AG20443 (cell line): Measurements from ENCODE around the gene THBS3.
"Not testable (repeated sequence)": the region's sequence is repeated elsewhere in the genome, so short reads cannot be mapped to it uniquely, and the experiment has no call there.

Source experiments
- DNase-seq: peaks from one replicate; pipeline ENCODE4 v3.0.0; 2012; ENCODE audit warnings: low spot score, mixed read lengths

THBS3 gene

DNA sequence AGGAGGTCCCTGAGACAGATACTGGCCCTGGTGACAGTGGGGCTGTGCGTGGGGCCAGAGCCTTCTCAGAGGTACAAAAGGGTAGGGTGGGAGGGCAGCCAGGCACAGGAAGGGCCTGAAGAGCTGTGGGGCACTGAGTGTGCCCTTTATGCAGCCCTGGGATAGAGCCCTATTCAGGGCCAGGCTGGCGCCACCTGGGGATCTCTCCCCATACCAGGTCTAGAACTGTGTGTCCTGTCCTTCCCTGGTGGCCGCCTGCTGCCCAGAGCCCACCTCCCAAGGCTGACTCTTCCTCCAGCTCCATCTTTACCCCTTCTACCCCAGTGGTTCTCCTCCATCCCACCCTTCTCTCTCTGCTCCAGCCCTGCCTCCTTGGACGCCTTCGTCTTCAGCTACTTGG, 25.8 kb upstream of the THBS3 start:
- DNase-seq, result not testable (repeated sequence)

DNA sequence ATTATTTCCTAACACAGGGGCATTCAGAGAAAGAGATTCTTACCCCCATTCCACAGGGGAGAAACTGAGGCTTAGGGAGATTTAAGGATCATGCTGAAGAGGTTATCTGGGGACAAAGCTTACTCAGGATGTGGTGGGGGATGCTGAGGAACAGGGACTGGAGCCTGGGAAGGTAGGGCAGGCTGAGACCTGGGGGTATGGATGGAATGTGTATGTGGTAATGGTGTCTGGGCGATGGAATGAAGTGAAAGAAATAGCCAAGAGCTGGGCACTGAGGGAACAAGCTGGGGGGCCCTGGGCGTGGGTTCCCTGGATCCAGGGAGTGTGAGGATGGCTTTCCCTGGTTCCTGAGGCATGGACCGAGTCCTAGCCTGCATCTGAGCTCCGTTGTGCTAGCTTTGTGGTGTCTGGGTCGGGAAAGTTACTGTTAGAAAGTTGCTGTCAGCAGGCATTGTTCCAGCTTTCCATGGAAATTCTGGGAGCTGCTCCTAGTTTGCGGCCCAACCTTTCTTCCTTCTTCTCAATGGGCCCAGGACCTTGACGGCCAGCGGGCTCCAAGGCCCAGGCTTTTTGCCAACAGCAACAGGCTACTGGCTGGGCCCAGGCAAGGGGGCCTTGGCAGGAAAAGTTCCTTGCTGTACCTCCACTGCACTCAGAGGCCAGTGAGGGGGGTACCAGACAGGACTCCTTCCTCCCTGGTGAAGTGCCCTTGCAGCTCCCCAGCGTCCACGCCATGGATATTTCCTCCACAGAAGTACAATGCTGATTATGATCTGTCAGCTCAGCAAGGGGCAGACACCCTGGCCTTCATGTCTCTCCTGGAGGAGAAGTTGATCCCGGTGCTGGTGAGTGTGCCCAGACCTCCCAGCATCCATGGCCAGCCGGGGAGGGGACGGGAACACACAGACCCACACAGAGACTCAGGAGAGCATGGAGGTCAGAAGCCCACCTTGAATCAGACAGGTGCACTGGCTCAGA, 24.6 kb upstream of the THBS3 start:
- peak; percentile 30 for DNase-seq

DNA sequence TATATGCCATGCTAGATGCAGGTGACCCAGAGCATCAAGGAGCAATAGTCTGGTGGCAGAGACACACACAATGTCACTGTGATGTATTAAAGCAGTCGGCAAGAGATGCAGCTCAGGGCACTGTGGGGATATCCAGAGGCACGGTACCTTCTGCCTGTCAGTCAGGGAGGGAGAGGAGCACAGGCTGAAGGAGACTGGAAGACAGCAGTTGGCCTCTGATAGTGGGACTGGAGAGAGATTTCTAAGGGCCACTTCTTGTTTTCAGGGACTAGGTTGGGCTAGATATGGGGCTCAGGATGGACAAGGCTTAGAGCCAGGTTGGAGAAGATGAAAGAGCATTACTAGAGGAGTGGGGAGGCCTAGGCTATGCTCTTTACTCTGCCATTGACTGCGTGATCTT, 23.6 kb upstream of the THBS3 start:
- DNase-seq, result not testable (repeated sequence)

DNA sequence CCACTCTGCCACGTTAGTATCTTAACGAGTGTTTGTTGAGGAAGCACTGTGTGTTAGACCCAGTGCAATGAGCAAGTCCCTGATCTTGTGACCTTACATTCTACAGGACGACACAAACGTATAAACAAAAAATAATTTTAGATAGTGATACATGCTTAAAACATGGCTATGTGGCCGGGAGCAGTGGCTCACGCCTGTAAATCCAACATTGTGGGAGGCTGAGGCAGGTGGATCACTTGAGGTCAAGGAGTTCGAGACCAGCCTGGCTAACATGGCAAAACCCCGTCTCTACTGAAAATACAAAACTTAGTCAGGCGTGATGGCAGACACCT, 20.4 kb upstream of the THBS3 start:
- no peak for DNase-seq

DNA sequence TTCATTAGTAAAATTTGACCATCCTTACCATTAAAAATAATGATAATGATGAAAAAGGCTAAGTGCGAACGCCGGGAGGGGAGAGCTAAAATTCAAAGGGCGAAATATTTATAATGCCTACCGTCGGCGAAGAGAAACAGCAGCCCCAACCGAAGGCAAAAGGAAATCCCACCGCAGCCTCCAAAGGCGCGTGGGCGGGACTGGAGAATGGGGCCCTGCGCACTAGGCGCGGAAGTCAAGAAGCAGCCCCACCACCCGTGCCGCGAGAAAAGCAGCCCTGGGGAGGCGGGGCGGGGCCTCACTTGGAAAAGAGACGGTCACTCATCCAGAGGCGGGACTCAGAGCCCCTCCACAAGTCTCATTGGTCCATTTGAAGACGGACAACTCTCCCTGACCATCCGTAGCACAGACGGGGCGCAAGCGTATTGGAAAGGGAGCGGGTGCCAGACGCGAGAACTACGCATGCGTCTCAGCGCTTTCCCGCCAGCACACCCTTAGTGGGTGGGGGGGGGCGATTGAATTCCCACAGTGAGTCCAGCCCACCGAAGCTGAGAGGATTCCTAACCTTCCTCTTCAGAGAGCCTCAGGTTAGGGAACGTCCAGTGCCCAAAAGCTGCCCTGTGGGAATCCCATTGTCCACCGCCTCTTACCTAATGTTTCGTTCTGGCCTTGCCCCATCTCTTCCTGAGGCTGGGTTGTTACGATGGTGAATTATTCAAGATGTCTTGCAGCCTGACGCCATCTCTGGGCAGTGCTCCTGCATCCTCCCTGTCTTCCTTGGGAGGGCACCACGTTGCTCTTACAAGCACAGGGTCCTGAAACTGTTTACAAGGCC, 19.8 kb upstream of the THBS3 start:
- peak; percentile 99 for DNase-seq

DNA sequence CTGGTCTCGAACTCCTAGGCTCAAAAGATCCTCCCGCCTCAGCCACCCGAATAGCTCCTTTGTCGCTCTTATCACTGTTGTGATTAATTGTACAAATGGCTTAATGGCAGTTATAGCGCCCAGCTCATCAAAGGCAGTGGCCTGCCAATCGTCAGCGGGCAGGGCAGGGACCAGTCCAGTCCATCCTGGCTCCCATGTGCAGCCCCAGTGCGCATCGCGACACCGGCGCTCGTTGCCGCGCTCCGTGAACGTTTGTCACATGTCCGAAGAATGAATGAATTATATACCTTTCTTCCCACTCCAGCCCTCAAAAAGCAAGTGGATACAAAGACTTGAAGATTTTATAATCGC, 19.2 kb upstream of the THBS3 start:
- DNase-seq, result peak; percentile 52

DNA sequence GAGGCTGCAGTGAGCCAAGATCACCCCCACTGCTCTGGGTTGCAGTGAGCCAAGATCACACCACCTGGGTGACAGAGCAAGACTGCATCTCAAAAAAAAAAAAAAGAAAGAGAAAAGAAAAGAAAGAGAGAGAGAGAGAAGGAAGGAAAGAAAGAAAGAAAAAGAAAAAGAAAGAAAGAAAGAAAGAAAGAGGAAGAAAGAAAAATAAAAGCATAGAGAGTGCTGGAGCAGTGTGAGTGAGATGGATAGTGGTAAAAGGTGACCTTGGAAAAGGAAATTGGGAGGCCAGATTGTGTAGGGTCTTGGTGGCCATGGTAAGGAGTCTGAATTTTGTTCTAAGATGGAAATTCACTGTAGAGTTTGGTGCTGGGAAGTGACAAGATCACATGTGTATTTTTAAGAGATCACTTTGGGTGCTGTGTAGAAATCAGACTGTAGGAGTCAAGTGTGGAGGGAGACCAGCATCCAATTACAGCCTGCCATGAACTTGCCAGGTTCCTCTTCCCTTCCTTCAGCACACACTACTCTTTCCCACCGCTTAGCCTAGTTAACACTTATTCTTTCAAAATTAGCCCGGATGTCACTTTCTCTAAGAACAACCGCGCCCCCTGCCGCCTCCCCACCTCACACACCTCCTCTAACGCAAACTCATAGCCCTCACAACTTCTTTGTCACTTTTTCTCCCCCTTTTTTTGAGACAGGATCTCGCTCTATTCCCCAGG, 18.7 kb upstream of the THBS3 start:
- peak; percentile 60 for DNase-seq

DNA sequence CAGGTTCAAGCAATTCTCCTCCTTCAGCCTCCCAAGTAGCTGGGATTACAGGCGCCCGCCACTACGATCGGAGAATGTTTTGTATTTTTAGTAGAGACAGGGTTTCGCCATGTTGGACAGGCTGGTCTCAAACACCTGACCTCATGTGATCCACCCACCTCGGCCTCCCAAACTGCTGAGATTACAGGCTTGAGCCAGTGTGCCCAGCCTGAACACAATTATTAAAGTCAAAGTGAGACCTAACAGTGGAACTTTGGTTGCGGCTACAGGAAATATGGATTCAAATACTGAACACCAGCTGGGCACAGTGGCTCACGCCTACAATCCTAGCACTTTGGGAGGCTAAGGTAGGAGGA, 17.7 kb upstream of the THBS3 start:
- DNase-seq, result not testable (repeated sequence)

DNA sequence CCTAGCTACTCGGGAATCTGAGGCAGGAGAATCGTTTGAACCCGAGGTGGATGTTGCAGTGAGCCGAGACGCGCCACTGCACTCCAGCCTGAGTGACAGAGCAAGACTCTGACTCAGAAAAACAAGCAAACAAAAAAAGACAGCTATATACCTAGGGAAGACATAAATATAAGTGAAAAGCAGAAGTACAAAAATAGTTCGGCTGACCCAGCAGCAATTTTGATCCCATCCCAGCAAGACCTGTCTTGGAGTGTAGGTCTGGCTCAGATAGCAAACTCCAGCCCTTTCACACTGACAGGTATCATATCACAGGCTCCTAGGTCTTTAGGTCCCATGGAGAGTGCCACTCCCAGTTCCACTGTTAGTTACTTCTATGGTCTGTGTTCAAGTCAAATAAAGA, 15.3 kb upstream of the THBS3 start:
- DNase-seq, result no peak

DNA sequence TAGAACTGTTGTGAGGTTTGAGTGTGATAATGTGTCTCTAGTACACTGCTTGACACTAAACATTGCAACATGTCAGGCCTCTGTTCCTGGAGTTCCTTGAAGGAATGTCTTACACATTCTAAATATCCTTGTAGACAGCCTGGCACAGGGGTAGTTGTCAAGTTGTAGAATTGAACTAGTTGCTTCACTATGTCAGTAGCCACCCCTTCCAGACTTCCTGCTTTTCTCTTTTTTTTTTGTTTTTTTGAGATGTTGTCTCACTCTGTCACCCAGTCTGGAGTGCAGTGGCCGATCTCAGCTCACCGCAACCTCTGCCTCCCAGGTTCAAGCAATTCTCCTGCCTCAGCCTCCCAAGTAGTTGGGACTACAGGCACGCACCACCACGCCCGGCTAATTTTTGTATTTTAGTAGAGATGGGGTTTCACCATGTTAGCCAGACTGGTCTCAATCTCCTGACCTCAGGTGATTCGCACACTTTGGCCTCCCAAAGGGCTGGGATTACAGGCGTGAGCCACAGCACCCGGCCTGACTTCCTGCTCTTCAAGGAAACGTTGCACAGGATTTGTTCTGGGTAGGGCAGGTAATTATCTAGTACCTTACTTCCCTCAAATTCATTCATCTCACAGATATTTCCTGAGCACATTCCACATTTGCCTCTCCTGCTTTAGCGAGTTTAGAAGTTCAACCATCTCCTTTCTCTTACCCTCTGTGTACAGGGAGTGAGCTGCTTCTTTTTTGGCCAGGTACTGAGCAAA, 12.7 kb upstream of the THBS3 start:
- not testable (repeated sequence) for DNase-seq

DNA sequence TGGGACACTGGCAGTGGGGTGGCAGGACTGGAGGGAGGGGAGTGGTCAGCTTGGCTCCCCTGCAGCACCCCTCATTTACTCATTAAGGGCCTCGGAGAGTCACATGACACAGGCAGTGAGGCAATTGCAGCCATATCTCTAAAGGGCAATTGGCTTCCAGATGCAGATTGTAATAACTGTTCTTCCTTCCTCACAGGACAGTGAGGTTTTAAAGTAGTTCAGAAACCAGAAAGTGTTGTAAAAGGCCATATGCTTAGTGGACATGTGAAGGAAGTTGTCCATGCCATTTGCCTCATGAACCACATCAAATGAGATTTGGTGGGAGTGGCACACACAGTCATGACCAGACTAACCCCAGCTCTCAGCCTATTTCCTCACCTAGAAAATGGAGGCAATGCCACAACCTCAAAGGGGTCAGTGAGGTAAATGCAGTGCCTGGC, 11.9 kb upstream of the THBS3 start:
- DNase-seq, result no peak

DNA sequence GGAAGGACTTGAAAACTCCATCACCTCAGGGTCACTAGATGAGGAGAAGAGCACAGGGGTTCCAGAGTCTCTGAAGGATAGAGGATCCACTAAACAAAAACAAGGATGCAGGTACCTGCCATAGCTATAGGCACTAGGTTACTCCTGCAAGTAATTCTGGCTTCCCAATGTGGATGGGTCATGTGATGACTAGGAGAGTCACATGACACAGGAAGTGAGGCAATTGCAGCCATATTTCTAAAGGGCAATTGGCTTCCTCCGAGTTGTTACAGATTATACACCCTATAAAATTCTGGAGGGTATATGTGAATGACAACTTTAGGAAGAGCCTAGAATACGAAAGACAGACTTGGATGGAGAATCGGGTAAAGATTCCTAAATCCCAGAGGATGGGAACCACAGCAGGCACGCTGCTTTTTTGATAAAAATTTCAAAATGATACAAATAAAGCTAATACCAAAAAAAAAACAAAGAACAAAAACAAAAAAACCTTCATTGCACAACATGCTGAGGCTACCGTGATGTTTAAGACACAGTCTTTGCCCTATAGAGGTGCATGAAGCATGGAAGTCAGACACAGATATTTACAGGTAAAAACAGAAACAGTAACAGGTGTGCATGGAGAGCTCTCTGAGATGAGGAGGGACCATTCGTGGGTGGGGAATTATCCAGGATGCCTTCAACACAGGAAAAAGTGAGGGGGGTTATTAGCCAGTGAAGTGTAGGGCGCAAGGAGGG, 11.3 kb upstream of the THBS3 start:
- peak; percentile 52 for DNase-seq

DNA sequence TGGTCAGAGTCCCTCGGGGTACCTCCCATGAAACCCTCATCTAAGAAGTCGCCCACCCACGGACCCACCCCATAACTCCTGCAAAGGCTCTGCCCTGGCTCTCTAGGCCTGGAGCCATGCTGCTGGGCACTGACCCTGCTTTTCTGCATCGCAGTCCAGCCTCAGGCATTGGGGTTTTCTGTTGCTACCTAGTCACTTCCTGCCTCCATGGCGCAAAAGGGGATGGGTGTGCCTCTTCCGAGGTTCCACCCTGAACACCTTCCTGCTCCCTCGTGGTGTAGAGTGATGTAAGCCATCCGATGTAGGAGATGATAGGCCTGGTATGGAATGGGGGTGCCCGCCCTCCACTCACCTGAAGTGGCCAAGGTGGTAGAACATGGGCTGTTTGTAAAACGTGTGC, 7.0 kb upstream of the THBS3 start:
- DNase-seq, result not testable (repeated sequence)

DNA sequence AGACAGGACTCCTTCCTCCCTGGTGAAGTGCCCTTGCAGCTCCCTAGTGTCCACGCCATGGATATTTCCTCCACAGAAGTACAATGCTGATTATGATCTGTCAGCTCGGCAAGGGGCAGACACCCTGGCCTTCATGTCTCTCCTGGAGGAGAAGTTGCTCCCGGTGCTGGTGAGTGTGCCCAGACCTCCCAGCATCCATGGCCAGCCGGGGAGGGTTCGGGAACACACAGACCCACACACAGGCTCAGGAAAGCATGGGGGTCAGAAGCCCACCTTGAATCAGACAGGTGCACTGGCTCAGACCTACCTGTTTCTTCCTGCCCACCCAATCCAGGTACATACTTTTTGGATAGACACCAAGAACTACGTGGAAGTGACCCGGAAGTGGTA, 4.3 kb upstream of the THBS3 start:
- not testable (repeated sequence) for DNase-seq

DNA sequence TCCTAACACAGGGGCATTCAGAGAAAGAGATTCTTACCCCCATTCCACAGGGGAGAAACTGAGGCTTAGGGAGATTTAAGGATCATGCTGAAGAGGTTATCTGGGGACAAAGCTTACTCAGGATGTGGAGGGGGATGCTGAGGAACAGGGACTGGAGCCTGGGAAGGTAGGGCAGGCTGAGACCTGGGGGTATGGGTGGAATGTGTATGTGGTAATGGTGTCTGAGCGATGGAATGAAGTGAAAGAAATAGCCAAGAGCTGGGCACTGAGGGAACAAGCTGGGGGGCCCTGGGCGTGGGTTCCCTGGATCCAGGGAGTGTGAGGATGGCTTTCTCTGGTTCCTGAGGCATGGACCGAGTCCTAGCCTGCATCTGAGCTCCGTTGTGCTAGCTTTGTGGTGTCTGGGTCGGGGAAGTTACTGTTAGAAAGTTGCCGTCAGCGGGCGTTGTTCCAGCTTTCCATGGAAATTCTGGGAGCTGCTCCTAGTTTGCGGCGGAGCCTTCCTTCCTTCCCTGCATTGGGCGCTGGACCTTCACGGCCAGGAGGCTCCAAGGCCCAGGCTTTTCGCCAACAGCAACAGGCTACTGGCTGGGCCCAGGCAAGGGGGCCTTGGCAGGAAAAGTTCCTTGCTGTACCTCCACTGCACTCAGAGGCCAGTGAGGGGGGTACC, 3.8 kb upstream of the THBS3 start:
- DNase-seq, result not testable (repeated sequence)

DNA sequence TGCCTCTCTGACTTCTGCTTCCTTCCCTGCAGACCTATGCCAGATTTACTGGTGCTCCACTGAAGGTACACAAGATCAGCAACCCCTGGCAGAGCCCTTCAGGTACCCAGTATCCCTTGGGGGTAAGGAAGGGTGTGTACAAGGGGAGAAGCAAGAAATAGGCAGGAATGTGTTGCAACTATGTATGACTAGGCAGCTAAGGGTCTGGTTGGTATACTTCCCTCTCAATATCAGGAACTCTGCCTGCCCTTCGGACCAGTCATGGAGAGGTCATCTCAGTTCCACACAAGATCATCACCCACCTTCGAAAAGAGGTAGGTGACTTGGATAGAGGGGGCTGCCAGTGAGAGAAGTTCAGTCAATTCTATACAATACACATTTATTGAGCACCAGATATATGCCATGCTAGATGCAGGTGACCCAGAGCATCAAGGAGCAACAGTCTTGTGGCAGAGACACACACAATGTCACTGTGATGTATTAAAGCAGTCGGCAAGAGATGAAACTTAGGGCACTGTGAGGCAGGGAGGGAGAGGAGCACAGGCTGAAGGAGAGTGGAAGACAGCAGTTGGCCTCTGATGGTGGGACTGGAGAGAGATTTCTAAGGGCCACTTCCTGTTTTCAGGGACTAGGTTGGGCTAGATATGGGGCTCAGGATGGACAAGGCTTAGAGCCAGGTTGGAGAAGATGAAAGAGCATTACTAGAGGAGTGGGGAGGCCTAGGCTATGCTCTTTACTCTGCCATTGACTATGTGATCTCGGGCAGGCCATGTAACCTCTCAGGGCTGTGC, 2.8 kb upstream of the THBS3 start:
- no peak for DNase-seq

DNA sequence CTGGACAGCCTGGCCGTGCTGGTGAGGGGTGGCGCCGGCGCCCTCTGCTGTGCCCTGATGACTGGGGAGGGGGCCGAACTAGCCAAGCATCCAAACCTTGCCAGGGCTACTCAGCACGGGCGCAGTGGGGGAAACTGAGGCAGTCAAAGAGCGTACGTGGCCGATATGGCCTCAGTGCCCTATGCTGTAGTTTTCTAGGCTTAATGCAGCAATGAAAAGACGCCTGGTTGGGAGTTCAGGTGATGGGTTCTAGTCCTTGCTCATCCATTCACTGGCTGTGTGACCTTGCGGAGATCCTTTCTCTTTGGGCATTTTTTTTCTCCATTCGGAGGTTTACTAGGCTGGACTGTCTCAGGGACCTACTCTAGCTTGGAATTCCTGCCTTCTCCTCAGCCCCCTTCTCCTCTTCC, 1.6 kb upstream of the THBS3 start:
- DNase-seq, result peak; percentile 3

DNA sequence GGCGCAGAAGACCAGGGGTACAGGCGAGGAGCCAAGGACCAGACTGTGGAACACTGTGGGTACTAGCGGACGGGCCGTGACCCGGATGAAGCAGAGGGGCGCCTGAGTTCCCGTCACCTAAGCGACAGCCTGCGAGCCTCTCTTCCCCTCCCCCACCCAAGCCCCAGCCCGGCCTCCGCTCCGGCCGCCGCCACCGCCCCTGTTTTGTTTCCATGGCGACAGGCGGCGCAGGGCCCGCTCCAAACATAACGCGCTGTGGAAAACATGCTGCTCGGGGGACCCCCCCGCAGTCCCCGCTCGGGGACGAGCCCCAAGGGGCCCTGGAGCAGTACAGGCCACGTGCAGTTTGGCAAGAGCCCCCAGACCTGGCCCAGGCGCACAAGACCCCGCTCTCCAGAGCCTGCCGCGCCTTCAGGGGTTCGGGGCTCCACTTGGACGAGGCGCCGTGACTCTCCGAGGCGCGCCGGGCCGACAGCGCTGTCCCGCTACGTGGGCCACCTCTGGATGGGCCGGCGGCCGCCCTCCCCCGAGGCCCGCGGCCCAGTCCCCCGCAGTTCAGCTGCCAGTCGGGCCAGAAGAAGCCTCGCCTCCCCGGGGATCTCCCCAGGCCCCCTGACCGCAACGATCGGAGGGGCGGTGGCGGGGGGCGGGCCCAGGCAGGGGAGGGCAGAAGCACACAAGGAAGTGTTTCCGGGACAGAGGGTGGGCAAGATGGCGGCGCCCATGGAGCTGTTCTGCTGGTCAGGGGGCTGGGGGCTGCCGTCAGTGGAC, 1.0 kb upstream of the THBS3 start, which contains the start of gene MTX1:
MTX1 (plus strand) TSS at position 155 of the 771 bp plus-strand sequence; CDS start at position 265, 110 bp downstream.
- peak; percentile 94 for DNase-seq
